HG03442 (cell line): ENCODE data around the gene PICK1.
"Not testable (repeated sequence)": the region's sequence is repeated elsewhere in the genome, so short reads cannot be mapped to it uniquely, and the experiment has no call there.

Source experiments
- ATAC-seq: cut with Tn5 transposase; IDR thresholded peaks from one replicate; pipeline ENCODE4 v1.9.1; 2021; ENCODE audit warnings: mild to moderate bottlenecking, moderate library complexity; ENCODE audit not compliant: unreplicated experiment

Gene PICK1

GRCh38 chr22:38030311-38031133 lies 26.7 kb upstream of the PICK1 start:
- ATAC-seq: no peak

DNA sequence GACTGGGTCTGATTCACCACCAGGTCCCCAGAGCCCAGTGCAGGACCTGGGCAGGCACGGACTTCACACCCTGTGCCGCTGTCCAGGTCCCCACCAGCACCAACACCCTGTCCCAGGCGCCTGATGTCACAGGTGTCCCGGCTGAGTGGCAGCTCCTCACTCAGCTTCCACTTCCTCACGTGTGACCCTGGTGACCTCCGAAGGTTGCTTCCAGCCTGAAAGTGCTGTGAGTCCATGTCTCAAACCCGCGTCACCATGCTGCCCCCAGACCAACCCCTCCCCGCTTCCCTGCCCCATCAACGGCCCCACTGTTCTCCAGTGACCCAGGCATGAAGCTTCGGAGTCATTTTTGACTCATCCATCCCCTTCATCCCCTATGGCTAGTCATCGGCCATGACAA lies 25.7 kb upstream of the PICK1 start:
- ATAC-seq: no peak

- ATAC-seq: no peak
Observed at GRCh38 chr22:38032681-38033521, 24.3 kb upstream of the PICK1 start.

- no peak for ATAC-seq
Observed at GRCh38 chr22:38033522-38034277, 23.5 kb upstream of the PICK1 start.

GRCh38 chr22:38034278-38034882 lies 22.8 kb upstream of the PICK1 start:
- no peak for ATAC-seq

DNA sequence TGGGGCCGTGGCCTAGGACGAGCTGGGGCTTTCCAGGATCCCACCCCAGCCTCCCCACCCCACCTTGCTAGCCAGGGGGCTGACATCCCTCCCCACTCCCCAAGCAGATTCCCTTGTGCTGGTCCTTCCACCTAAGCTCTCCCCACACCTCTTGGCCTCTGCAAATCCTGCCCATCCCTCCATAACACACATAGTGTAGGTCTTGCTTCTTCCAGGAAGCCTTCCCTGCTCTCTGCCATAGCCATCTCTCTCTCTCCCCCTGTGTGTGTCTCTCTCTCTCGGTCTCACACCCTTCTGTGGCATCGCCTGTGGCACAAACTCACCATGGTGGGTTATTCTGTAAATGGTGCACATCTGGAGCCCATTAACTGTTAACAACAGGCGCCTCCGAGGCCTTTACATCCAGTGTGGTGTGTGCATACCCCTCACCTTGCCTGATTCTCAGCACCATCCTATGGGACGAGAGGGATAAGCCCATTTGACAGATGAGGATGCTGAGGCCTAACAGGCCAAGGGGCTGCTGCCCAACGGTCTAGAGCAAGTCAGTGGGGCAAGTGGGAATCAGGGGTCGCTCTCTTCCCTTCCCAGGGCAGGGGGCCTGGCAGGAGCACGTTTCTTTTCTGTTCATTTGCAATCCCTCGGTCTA lies 22.2 kb upstream of the PICK1 start:
- ATAC-seq: no peak

DNA sequence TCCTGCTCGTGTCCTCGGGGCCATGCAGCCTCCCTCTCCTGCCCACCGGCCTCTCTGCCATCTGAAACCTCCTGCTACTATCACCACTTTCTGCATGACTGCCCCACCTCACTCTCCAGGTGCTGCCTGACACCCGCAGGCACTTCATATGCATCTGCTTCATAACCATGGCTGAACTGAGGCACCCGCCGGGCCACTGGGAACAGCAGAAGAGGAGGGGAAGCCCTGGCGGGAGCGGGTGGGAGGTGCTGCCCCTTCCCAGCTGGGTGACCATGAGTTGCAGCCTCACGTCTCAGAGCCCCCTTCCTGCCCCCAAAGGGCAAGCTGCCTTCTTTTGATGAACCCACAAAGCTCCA lies 21.7 kb upstream of the PICK1 start:
- ATAC-seq: no peak

DNA sequence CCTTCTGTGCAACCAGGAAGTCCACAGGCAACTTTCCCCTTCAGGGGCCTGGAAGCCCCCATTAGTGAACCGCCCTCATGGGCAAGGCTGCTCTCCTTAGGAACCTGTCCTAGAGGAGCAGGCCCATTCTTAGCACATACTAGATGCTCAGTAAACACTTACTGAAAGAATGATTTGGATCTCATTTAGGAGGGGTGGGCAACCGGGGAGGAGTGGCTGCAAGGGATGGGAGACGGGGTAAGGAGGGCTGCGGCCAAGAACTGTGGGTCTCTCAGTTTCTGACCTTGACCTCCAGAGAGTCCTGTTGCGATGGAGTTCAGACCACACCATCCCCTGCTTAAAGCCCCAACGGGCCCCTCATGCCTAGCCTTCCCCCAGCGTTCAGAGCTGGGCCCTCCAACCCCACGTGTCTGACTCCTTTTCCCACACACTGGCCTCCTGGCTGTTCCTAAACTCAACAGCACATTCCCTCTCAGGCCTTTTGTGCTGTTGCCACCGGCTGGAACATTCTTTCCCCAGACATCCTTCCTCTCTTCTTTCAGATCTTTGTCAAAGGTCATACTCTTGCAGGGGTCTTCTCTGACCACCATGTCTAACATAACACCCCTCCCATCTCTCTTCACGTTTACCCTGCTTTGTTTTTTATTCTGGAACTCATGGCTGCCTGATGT lies 20.7 kb upstream of the PICK1 start:
- no peak for ATAC-seq

GRCh38 chr22:38037367-38038150 lies 19.6 kb upstream of the PICK1 start:
- not testable (repeated sequence) for ATAC-seq

- no peak for ATAC-seq
Observed at GRCh38 chr22:38038426-38038825, 18.8 kb upstream of the PICK1 start.

GRCh38 chr22:38038890-38039812 lies 18.1 kb upstream of the PICK1 start:
- no peak for ATAC-seq

- no peak for ATAC-seq
Observed at GRCh38 chr22:38040953-38041759, 16.0 kb upstream of the PICK1 start.

DNA sequence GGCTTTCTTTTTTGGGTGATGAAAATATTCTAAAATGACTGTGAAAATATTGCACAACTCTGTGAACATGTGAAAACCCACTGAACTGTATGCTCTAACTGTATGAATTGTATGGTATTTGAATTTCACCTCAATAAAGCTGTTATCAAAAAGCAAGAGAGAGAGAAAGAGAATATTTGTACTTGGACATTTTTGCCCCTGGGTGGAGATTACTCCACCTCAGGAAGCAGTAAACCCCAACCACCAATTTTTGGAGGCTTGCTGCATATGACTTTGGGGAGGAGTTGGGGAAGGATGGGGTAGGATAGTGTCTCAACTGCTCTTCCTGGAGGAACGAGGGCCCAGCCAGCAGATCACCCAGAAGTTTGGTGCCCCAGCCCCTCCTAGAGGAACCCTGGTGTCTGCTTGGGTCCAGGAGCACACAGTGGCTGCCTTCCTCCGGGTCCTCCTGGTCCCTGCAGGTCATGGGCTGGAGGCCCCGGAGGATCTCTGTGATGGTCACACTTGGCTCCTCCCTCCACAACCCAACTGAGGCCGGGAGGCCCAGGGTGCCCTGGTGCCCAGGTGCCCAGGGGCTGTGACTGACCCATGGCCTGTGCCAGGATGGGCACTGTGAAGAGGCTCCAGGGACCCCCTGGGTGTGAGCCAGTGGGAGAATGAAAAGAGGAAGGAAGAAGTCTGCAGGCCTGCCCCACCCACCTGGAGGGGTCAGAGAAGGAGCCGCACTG lies 15.3 kb upstream of the PICK1 start:
- ATAC-seq: no peak

DNA sequence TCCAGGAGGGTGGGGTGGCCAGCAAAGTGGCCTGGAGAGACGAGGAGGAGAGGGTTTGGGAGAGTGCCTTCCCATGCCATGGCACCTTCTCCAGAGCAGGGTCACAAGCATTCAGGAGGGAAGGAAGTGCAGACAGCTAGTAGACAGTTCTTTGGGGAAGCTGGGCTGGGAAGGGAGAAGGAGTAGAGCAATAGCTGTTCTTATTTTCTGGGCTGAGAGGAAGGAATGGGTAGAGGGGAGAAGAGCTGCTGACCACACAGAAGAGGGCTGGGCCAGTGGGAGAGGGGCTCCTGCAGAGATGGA lies 14.8 kb upstream of the PICK1 start:
- no peak for ATAC-seq

GRCh38 chr22:38043151-38044039 lies 13.8 kb upstream of the PICK1 start:
- no peak for ATAC-seq
